Tibial artery (tissue), 4 donors: ENCODE data around the gene UPP1.

ENCODE experiments used
- DNase-seq, 2 donors: peaks; one replicate each; pipeline ENCODE4 v3.0.0-alpha.2; 2019
- H3K27ac ChIP-seq, 2 donors: fragments of 200-600 bp; sonication (generic) in 1 of 2; 1 replicate in 1 of 2; 2 replicates in 1 of 2; pipeline ENCODE4 v1.5.1; 2018 to 2019; ENCODE audit warnings: mild to moderate bottlenecking in 1 of 2
- H3K27me3 ChIP-seq, 2 donors: fragments of 200-600 bp; sonication (generic) in 1 of 2; one replicate each; pipeline versions ENCODE4 v1.5.1 to v1.6.0; 2016 to 2019
- H3K36me3 ChIP-seq, 3 donors: fragments of 200-600 bp; sonication (generic) in 2 of 3; one replicate each; pipeline ENCODE4 v1.5.1; 2016 to 2019; ENCODE audit warnings: mild to moderate bottlenecking in 2 of 3
- H3K4me1 ChIP-seq, 4 donors: fragments of 200-600 bp; sonication (generic) in 2 of 4; 1 replicate in 3 of 4; 2 replicates in 1 of 4; pipeline ENCODE4 v1.5.1; 2016 to 2019
- H3K4me3 ChIP-seq, 2 donors: fragments of 200-600 bp; sonication (generic) in 1 of 2; 1 replicate in 1 of 2; 2 replicates in 1 of 2; pipeline ENCODE4 v1.5.1; 2018 to 2019; ENCODE audit warnings: mild to moderate bottlenecking in 2 of 2
- H3K9me3 ChIP-seq, 3 donors: fragments of 200-600 bp; sonication (generic) in 1 of 3; one replicate each; pipeline ENCODE4 v1.5.1; 2016 to 2019
- CTCF ChIP-seq, 2 experiments: fragments of 200-600 bp in 1 of 2; fragments of 450-650 bp in 1 of 2; IDR thresholded peaks; one replicate each; pipeline ENCODE4 v1.5.1; 2017 to 2019; ENCODE audit warnings: antibody characterized with exemption in 2 of 2, mild to moderate bottlenecking in 1 of 2, moderate library complexity in 1 of 2
- intact Hi-C: fragments of 100-400 bp; cut with DNase I; formaldehyde crosslinking; loops from one replicate; pipeline ENCODE4 v1.15.0; 2023; ENCODE audit warnings: low total_unique reads

Gene UPP1

GRCh38 chr7:48045195-48045765, 43.8 kb upstream of the UPP1 start:
- Histone ChIP-seq H3K4me1 (no peaks in the 10 kb centered on the region), H3K36me3 (no peaks in the 10 kb centered on the region), H3K9me3 (no peaks in the 10 kb centered on the region), H3K27ac (no peak overlapping the region), H3K4me3 (no peak overlapping the region), H3K27me3 (no peaks in the 10 kb centered on the region)
- no peak for TF ChIP-seq CTCF (IDR thresholded peaks at IDR 0.05)
- intact Hi-C loops = no loop called here
- no peak for DNase-seq

GRCh38 chr7:48046458-48046857, 42.6 kb upstream of the UPP1 start:
- intact Hi-C loops = no loop called here

GRCh38 chr7:48048113-48048512, 41.0 kb upstream of the UPP1 start:
- no peak for DNase-seq
- Histone ChIP-seq H3K27ac (no peak overlapping the region), H3K9me3 (no peaks in the 10 kb centered on the region), H3K27me3 (no peaks in the 10 kb centered on the region), H3K4me1 (no peaks in the 10 kb centered on the region), H3K36me3 (no peaks in the 10 kb centered on the region), H3K4me3 (no peak overlapping the region)
- no peak for TF ChIP-seq CTCF (IDR thresholded peaks at IDR 0.05)
- intact Hi-C loops = no loop called here

More at GRCh38 chr7:48046458-48046857, 42.6 kb upstream of the UPP1 start:
- Histone ChIP-seq H3K27ac (no peak overlapping the region), H3K4me1 (no peaks in the 10 kb centered on the region), H3K27me3 (no peaks in the 10 kb centered on the region), H3K36me3 (no peaks in the 10 kb centered on the region), H3K9me3 (no peaks in the 10 kb centered on the region), H3K4me3 (no peak overlapping the region)
- no peak for DNase-seq
- no peak for TF ChIP-seq CTCF (IDR thresholded peaks at IDR 0.05)

- Histone ChIP-seq H3K36me3 (no peaks in the 10 kb centered on the region), H3K27me3 (no peaks in the 10 kb centered on the region), H3K9me3 (no peaks in the 10 kb centered on the region), H3K4me3 (no peak overlapping the region), H3K27ac (no peak overlapping the region), H3K4me1 (no peaks in the 10 kb centered on the region)
- DNase-seq = no peak
- intact Hi-C loops = no loop called here
- TF ChIP-seq CTCF (IDR thresholded peaks at IDR 0.05) = no peak
Measured at GRCh38 chr7:48049850-48050249, 39.2 kb upstream of the UPP1 start.

- no peak for DNase-seq
- intact Hi-C loops = no loop called here
- Histone ChIP-seq H3K27ac (no peak overlapping the region), H3K36me3 (no peaks in the 10 kb centered on the region), H3K4me3 (no peak overlapping the region), H3K27me3 (no peaks in the 10 kb centered on the region), H3K4me1 (no peaks in the 10 kb centered on the region), H3K9me3 (peaks cover 0 to 5% (median 0%) of the 10 kb centered on the region in 3 donors)
- no peak for TF ChIP-seq CTCF (IDR thresholded peaks at IDR 0.05)
Measured at GRCh38 chr7:48052748-48053147, 36.3 kb upstream of the UPP1 start.

- Histone ChIP-seq H3K4me1 (no peaks in the 10 kb centered on the region), H3K27me3 (no peaks in the 10 kb centered on the region), H3K4me3 (no peak overlapping the region), H3K27ac (no peak overlapping the region), H3K9me3 (peaks cover 0 to 5% (median 0%) of the 10 kb centered on the region in 3 donors), H3K36me3 (no peaks in the 10 kb centered on the region)
- intact Hi-C loops = no loop called here
- no peak for DNase-seq
- TF ChIP-seq CTCF (IDR thresholded peaks at IDR 0.05) = no peak
Measured at GRCh38 chr7:48053736-48054135, 35.3 kb upstream of the UPP1 start.
